HepG2 (cell line): ENCODE measurements around the gene PRKN. TPM values are rescaled to one million over a fixed set of nuclear protein-coding genes. Genes with fewer than 3 reads are reported as not detected.

ENCODE experiments used
- ATAC-seq: fragments of 200-7000 bp; cut with Tn5 transposase; 3 replicates; pipeline ENCODE4 v1.9.1; 2020; ENCODE audit warnings: mild to moderate bottlenecking, moderate library complexity
- BruUV-seq: library from RNA; stranded (reverse); fragments of 400-500 nt; replicated peaks from 2 replicates; lab custom pipeline; 2021; lab: Mats Ljungman, UMichigan
- CTCF ChIA-PET: fragments of 300-600 bp; formaldehyde crosslinking; extraction: SDS; loops from one replicate; lab custom pipeline; 2021; ENCODE audit warnings: low total read pairs, inconsistent platforms, low intra/inter-chr PET ratio; lab: Yijun Ruan, JAX
- POLR2A ChIA-PET: fragments of 350-600 bp; sonication (Branson Sonifier 250); formaldehyde crosslinking; loops from one replicate; lab custom pipeline; 2020; ENCODE audit warnings: antibody characterized with exemption, inconsistent platforms; lab: Yijun Ruan, JAX
- DNase-seq: peaks from one replicate; pipeline ENCODE4 v3.0.0-alpha.2; 2015; ENCODE audit warnings: low spot score
- FAIRE-seq: peaks from 3 replicates; lab custom pipeline; 2011; peaks lifted over from hg19 to GRCh38; lab: Jason Lieb, UNC
- H2AFZ ChIP-seq: one replicate; pipeline ENCODE4 v1.6.1; 2011; ENCODE audit warnings: low read length, inconsistent platforms
- H3K27ac ChIP-seq: fragments of 300-600 bp; 3 replicates; pipeline ENCODE4 v1.8.0; 2011; ENCODE audit warnings: mixed run types, mild to moderate bottlenecking, mixed read lengths, low read length, inconsistent platforms; ENCODE audit not compliant: insufficient read depth; ENCODE audit errors: extremely low read length
- H3K27me3 ChIP-seq, 2 experiments: fragments of 200-600 bp in 1 of 2; 2 replicates in 1 of 2; 3 replicates in 1 of 2; pipeline versions ENCODE4 v1.6.0 to v1.8.0; 2011; ENCODE audit warnings: low read length in 2 of 2, mild to moderate bottlenecking in 2 of 2, moderate library complexity in 2 of 2, inconsistent platforms in 1 of 2; ENCODE audit not compliant: insufficient read depth in 2 of 2, control insufficient read depth in 1 of 2
- H3K36me3 ChIP-seq, 2 experiments: fragments of 200-600 bp in 1 of 2; replicated peaks in 1 of 2; 2 replicates in 1 of 2; 3 replicates in 1 of 2; pipeline versions ENCODE4 v1.5.1 to v1.8.0; 2011; ENCODE audit warnings: low read length in 2 of 2, inconsistent platforms in 1 of 2; ENCODE audit not compliant: insufficient read depth in 2 of 2, control insufficient read depth in 1 of 2
- H3K4me1 ChIP-seq: 2 replicates; pipeline ENCODE4 v1.5.1; 2012; ENCODE audit warnings: low read length, inconsistent platforms; ENCODE audit not compliant: insufficient read depth
- H3K4me2 ChIP-seq: 2 replicates; pipeline ENCODE4 v1.6.0; 2011; ENCODE audit warnings: low read depth, low read length, inconsistent platforms
- H3K4me3 ChIP-seq, 3 experiments: fragments of 200-600 bp in 1 of 3; sonication (generic), shearing (Covaris generic) in 1 of 3; replicated peaks in 1 of 3; 2 replicates each; pipeline ENCODE4 v1.5.1; 2011 to 2016; ENCODE audit warnings: low read length in 3 of 3, inconsistent platforms in 2 of 3, low read depth in 2 of 3, mild to moderate bottlenecking in 2 of 3, control low read depth in 1 of 3, mixed read lengths in 1 of 3; ENCODE audit not compliant: insufficient read depth in 1 of 3
- H3K79me2 ChIP-seq: one replicate; pipeline ENCODE4 v1.6.1; 2011; ENCODE audit warnings: low read length, inconsistent platforms; ENCODE audit not compliant: insufficient read depth
- H3K9ac ChIP-seq: 2 replicates; pipeline ENCODE4 v1.6.0; 2011; ENCODE audit warnings: mild to moderate bottlenecking, low read depth, low read length, inconsistent platforms; ENCODE audit not compliant: insufficient read depth
- H3K9me3 ChIP-seq: 2 replicates; pipeline ENCODE4 v1.5.1; 2012; ENCODE audit warnings: mild to moderate bottlenecking, low read length
- H4K20me1 ChIP-seq: 2 replicates; pipeline ENCODE4 v1.6.0; 2011; ENCODE audit warnings: inconsistent platforms, mild to moderate bottlenecking, low read length, moderate library complexity; ENCODE audit not compliant: insufficient read depth
- EP300 ChIP-seq, 3 experiments: sonication (generic) in 1 of 3; formaldehyde crosslinking in 1 of 3; IDR thresholded peaks; 2 replicates each; pipeline versions ENCODE4 v1.5.1 to v1.6.1; 2011 to 2020; ENCODE audit warnings: low read depth in 2 of 3, low read length in 2 of 3, borderline replicate concordance in 1 of 3, improper control_type of control experiment in 1 of 3, mild to moderate bottlenecking in 1 of 3, missing genetic modification reagents in 1 of 3, moderate library complexity in 1 of 3
- HBP1 ChIP-seq: IDR thresholded peaks from 2 replicates; pipeline ENCODE4 v1.6.1; 2016; ENCODE audit warnings: low read depth, control low read depth
- ISX ChIP-seq: sonication (generic); formaldehyde crosslinking; conservative IDR thresholded peaks from 2 replicates; pipeline ENCODE4 v1.5.0; 2020; ENCODE audit warnings: missing genetic modification reagents
- JUNB ChIP-seq: sonication (generic); formaldehyde crosslinking; IDR thresholded peaks from 2 replicates; pipeline ENCODE4 v1.8.0; 2022; ENCODE audit warnings: missing genetic modification reagents, mild to moderate bottlenecking, borderline replicate concordance
- KDM3A ChIP-seq: IDR thresholded peaks from 2 replicates; pipeline ENCODE4 v1.6.1; 2018; ENCODE audit warnings: low read depth, missing compliant biosample characterization
- LBX2 ChIP-seq: sonication (generic); formaldehyde crosslinking; IDR thresholded peaks from 2 replicates; pipeline ENCODE4 v1.5.0; 2020; ENCODE audit warnings: missing genetic modification reagents, mild to moderate bottlenecking, borderline replicate concordance
- PCBP2 ChIP-seq: fragments of 200-400 bp; formaldehyde crosslinking; optimal IDR thresholded peaks from 2 replicates; pipeline ENCODE3; 2018; ENCODE audit warnings: low read length, low read depth; ENCODE audit not compliant: poor library complexity, severe bottlenecking
- ZNF256 ChIP-seq: sonication (generic); formaldehyde crosslinking; conservative IDR thresholded peaks from 2 replicates; pipeline ENCODE4 v1.4.0; 2020; ENCODE audit warnings: missing genetic modification reagents
- ZNF615 ChIP-seq: sonication (generic); formaldehyde crosslinking; IDR thresholded peaks from 2 replicates; pipeline ENCODE4 v1.5.0; 2020; ENCODE audit warnings: mild to moderate bottlenecking, missing genetic modification reagents, borderline replicate concordance
- WGBS: methylation state at CpG from one replicate; pipeline ENCODE4 v1.1.6; 2017; ENCODE audit warnings: low lambda C conversion rate; 5-methylcytosine and 5-hydroxymethylcytosine counted together
- in situ Hi-C: cut with HindIII; loops from 2 replicates; pipeline ENCODE4 v1.10.0; 2017; ENCODE audit warnings: low pct_unique_long_range_greater_than_20kb; ENCODE audit not compliant: extremely low pct_ligation_motif_present
- intact Hi-C: fragments of 100-400 bp; cut with micrococcal nuclease; formaldehyde crosslinking; loops from one replicate; pipeline ENCODE4 v1.10.0; 2022; ENCODE audit not compliant: unreplicated experiment
- polyA plus RNA-seq, 8 experiments: library from polyadenylated mRNA; depleted of rRNA in 3 of 8; stranded (reverse) in 7 of 8; unstranded in 1 of 8; fragments of >200 nt; fragmentation: Illumina TruSeq in 4 of 8; extraction: Trizol in 4 of 8; gene quantifications; 2 replicates each; pipeline versions ENCODE4 v1.2.1 to v1.2.3, GENCODE V29; 2011 to 2016; ENCODE audit warnings: low read depth in 4 of 8, missing spikeins in 1 of 8, mixed read lengths in 1 of 8; ENCODE audit not compliant: insufficient read depth in 1 of 8
- total RNA-seq, 5 experiments: library from RNA; depleted of rRNA; stranded (reverse); fragments of >200 nt; fragmentation: Illumina TruSeq; extraction: Trizol; gene quantifications; 2 replicates each; pipeline ENCODE4 v1.2.3, GENCODE V29; 2016; ENCODE audit warnings: low read depth in 1 of 5
- TF ChIP-seq, protein P1 (sequence below), 2 experiments: fragments of 450-650 bp in 1 of 2; sonication (generic) in 1 of 2; formaldehyde crosslinking; IDR thresholded peaks; 2 replicates each; pipeline versions ENCODE4 v1.5.0 to v1.8.0; 2020 to 2022; ENCODE audit warnings: mild to moderate bottlenecking in 1 of 2, missing genetic modification reagents in 1 of 2

PRKN gene
- total and polyA plus RNA-seq, 2 of the 13 experiments (the other 11 are each of a cell fraction or from before 2014, with no cell fraction given): 0.31 to 0.44 TPM

- Histone ChIP-seq H3K4me2 (no peak overlapping the region), H3K4me1 (no peaks in the 10 kb centered on the region), H3K27ac (no peak overlapping the region), H3K79me2 (no peaks in the 10 kb centered on the region), H4K20me1 (no peaks in the 10 kb centered on the region), H3K4me3 (no peak overlapping the region), H3K9ac (no peak overlapping the region), H3K36me3 (no peaks in the 10 kb centered on the region), H3K9me3 (no peaks in the 10 kb centered on the region), H2AFZ (no peak overlapping the region), H3K27me3 (no peaks in the 10 kb centered on the region)
- FAIRE-seq (no peak), ATAC-seq (no peak), DNase-seq (no peak)
- in situ Hi-C loops (no loop called here), intact Hi-C loops (no loop called here)
- TF ChIP-seq ZNF615 (CRISPR knock-in tag) (no peak), HBP1 (CRISPR knock-in tag) (no peak), KDM3A (no peak), ZNF256 (CRISPR knock-in tag) (no peak), EP300 (IDR thresholded peaks at IDR 0.05; ENCODE audit: low read depth in 2 of 2, low read length in 2 of 2) (no peak), EP300 (CRISPR knock-in tag; IDR thresholded peaks at IDR 0.05; ENCODE audit: borderline replicate concordance) (no peak), PCBP2 (no peak), LBX2 (CRISPR knock-in tag) (no peak), JUNB (CRISPR knock-in tag) (no peak), ISX (CRISPR knock-in tag) (no peak)
- TF ChIP-seq, protein P1, sequence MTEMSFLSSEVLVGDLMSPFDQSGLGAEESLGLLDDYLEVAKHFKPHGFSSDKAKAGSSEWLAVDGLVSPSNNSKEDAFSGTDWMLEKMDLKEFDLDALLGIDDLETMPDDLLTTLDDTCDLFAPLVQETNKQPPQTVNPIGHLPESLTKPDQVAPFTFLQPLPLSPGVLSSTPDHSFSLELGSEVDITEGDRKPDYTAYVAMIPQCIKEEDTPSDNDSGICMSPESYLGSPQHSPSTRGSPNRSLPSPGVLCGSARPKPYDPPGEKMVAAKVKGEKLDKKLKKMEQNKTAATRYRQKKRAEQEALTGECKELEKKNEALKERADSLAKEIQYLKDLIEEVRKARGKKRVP (CRISPR knock-in tag; IDR thresholded peaks at IDR 0.05): no peak
- BruUV-seq: no TSS peak
- 0% methylated on average over 1 of the region's 2 CpGs for WGBS
- POLR2A ChIA-PET: no interaction called here
- CTCF ChIA-PET: no interaction called here
Measured at GRCh38 chr6:161949531-161949930, 778.0 kb downstream of the PRKN start.
